ENCODE results near the gene NTHL1.

- TF ChIP-seq TOX (CRISPR knock-in tag; IDR thresholded peaks at IDR 0.05; ENCODE audit: borderline replicate concordance) = no peak
- no peak for TF ChIP-seq ZNF565 (CRISPR knock-in tag; conservative IDR thresholded peaks at IDR 0.05; ENCODE audit: low read depth)
- TF ChIP-seq ZC3H10 (CRISPR knock-in tag; IDR thresholded peaks at IDR 0.05) = no peak
- no peak for TF ChIP-seq ESRRG (CRISPR knock-in tag; IDR thresholded peaks at IDR 0.05)
- no peak for TF ChIP-seq TCF4 (CRISPR knock-in tag; IDR thresholded peaks at IDR 0.05; ENCODE audit: borderline replicate concordance)
- no peak for TF ChIP-seq SNAI2 (CRISPR knock-in tag; IDR thresholded peaks at IDR 0.05)
- TF ChIP-seq PATZ1 (CRISPR knock-in tag; IDR thresholded peaks at IDR 0.05; ENCODE audit: borderline replicate concordance) = no peak
- no peak for TF ChIP-seq ZNF8 (CRISPR knock-in tag; IDR thresholded peaks at IDR 0.05)
- TF ChIP-seq ISL1 (CRISPR knock-in tag; IDR thresholded peaks at IDR 0.05) = no peak
- TF ChIP-seq CSDC2 (CRISPR knock-in tag; IDR thresholded peaks at IDR 0.05) = no peak
- no peak for TF ChIP-seq CREB5 (CRISPR knock-in tag; IDR thresholded peaks at IDR 0.05; ENCODE audit: low read depth)
Observed at GRCh38 chr16:2054543-2055245, 7.1 kb upstream of the NTHL1 start.
